ENCODE results near the gene ELMO1.
A peak's percentile ranks its signal among the peaks of the same experiment; 100 is the strongest.

Gene ELMO1

GRCh38 chr7:37304921-37305320 lies 143.7 kb downstream of the ELMO1 start:
- H3K14ac ChIP-seq (ENCODE audit: low read length) = no peak overlapping the region
- no peak overlapping the region for H2BK5ac ChIP-seq (ENCODE audit: low read depth, low read length, poor library complexity)
- no peak for DNase-seq
- H3K36me3 ChIP-seq (ENCODE audit: control insufficient read depth in 1 of 2, insufficient read depth in 2 of 2, low read length in 2 of 2) = peaks cover 0 to 13% of the 10 kb centered on the region in 2 experiments
- no peak overlapping the region for H2BK12ac ChIP-seq (ENCODE audit: low read length)
- no peak overlapping the region for H3K9ac ChIP-seq (ENCODE audit: low read length)
- H2BK120ac ChIP-seq (ENCODE audit: insufficient read depth, low read length, poor library complexity) = no peak overlapping the region
- H2AFZ ChIP-seq (ENCODE audit: insufficient read depth, low read length, poor library complexity) = no peak overlapping the region
- WGBS (ENCODE audit: extremely low coverage, insufficient coverage, insufficient read length) = no CpG with 5 or more reads among the region's 3 CpGs
- H3K9me3 ChIP-seq (ENCODE audit: insufficient read depth, low read depth, low read length) = no peaks in the 10 kb centered on the region
- H3K18ac ChIP-seq (ENCODE audit: low read length) = no peak overlapping the region
- H3K4ac ChIP-seq (ENCODE audit: low read depth, low read length) = no peak overlapping the region
- H3K4me2 ChIP-seq (ENCODE audit: low read length) = no peak overlapping the region
- H3K4me3 ChIP-seq (ENCODE audit: low read depth, low read length) = no peak overlapping the region
- H3K4me1 ChIP-seq (ENCODE audit: control insufficient read depth in 1 of 2, insufficient read depth in 2 of 2, low read length in 2 of 2) = no peaks in the 10 kb centered on the region
- no peaks in the 10 kb centered on the region for H3K27me3 ChIP-seq (ENCODE audit: insufficient read depth, low read length)
- H3K23ac ChIP-seq (ENCODE audit: low read length) = no peak overlapping the region
- H4K91ac ChIP-seq (ENCODE audit: low read depth, low read length) = no peak overlapping the region
- no peaks in the 10 kb centered on the region for H3K79me1 ChIP-seq (ENCODE audit: low read length)
- no peak overlapping the region for H4K8ac ChIP-seq (ENCODE audit: low read depth, low read length)
- no peak overlapping the region for H4K12ac ChIP-seq (ENCODE audit: low read depth, low read length)
- no peaks in the 10 kb centered on the region for H3K79me2 ChIP-seq (ENCODE audit: control insufficient read depth, insufficient read depth, low read length, poor library complexity)
- H2AK5ac ChIP-seq (ENCODE audit: low read length) = no peak overlapping the region
- H3K27ac ChIP-seq (ENCODE audit: low read depth, low read length) = no peak overlapping the region

DNA sequence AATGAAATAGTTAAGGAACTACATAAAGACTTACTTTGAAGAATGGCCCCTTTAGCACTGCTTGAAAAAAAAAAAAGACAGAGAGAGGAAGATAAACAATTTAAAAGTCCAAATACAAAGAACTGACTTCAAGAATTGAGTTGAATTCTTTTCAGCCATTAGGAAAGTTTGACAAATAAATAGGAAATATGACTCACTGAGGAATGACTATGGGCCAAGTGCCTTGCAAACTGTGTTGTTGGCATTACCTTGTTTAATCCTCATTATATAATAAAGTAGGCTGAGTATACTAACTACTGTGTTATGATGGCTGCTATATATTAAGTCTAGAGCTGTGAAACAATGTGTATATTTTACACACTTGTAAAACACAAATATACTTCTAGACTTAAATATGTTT lies 151.1 kb downstream of the ELMO1 start:
- H2BK120ac ChIP-seq (ENCODE audit: insufficient read depth, low read length, poor library complexity) = no peak overlapping the region
- DNase-seq = peak in 1 of 2 donors; percentile 26
- no peak overlapping the region for H4K91ac ChIP-seq (ENCODE audit: low read depth, low read length)
- no peak overlapping the region for H4K12ac ChIP-seq (ENCODE audit: low read depth, low read length)
- no peak overlapping the region for H2AK5ac ChIP-seq (ENCODE audit: low read length)
- no peaks in the 10 kb centered on the region for H3K79me1 ChIP-seq (ENCODE audit: low read length)
- H3K4me1 ChIP-seq (ENCODE audit: control insufficient read depth in 1 of 2, insufficient read depth in 2 of 2, low read length in 2 of 2) = no peaks in the 10 kb centered on the region
- no peak overlapping the region for H2AFZ ChIP-seq (ENCODE audit: insufficient read depth, low read length, poor library complexity)
- no peak overlapping the region for H3K27ac ChIP-seq (ENCODE audit: low read depth, low read length)
- no peaks in the 10 kb centered on the region for H3K27me3 ChIP-seq (ENCODE audit: insufficient read depth, low read length)
- H3K23ac ChIP-seq (ENCODE audit: low read length) = no peak overlapping the region
- peaks cover 0 to 5% of the 10 kb centered on the region in 2 experiments for H3K36me3 ChIP-seq (ENCODE audit: control insufficient read depth in 1 of 2, insufficient read depth in 2 of 2, low read length in 2 of 2)
- H3K14ac ChIP-seq (ENCODE audit: low read length) = no peak overlapping the region
- no peak overlapping the region for H2BK5ac ChIP-seq (ENCODE audit: low read depth, low read length, poor library complexity)
- H3K4me3 ChIP-seq (ENCODE audit: low read depth, low read length) = no peak overlapping the region
- no peak overlapping the region for H3K9ac ChIP-seq (ENCODE audit: low read length)
- H2BK12ac ChIP-seq (ENCODE audit: low read length) = no peak overlapping the region
- no peaks in the 10 kb centered on the region for H3K79me2 ChIP-seq (ENCODE audit: control insufficient read depth, insufficient read depth, low read length, poor library complexity)
- H4K8ac ChIP-seq (ENCODE audit: low read depth, low read length) = no peak overlapping the region
- no peak overlapping the region for H3K4me2 ChIP-seq (ENCODE audit: low read length)
- no peak overlapping the region for H3K18ac ChIP-seq (ENCODE audit: low read length)
- no peaks in the 10 kb centered on the region for H3K9me3 ChIP-seq (ENCODE audit: insufficient read depth, low read depth, low read length)
- H3K4ac ChIP-seq (ENCODE audit: low read depth, low read length) = no peak overlapping the region

GRCh38 chr7:37295401-37295800 lies 153.3 kb downstream of the ELMO1 start:
- Histone ChIP-seq H4K8ac (ENCODE audit: low read depth, low read length) (no peak overlapping the region), H3K18ac (ENCODE audit: low read length) (no peak overlapping the region), H3K4me2 (ENCODE audit: low read length) (no peak overlapping the region), H3K4me1 (ENCODE audit: control insufficient read depth in 1 of 2, insufficient read depth in 2 of 2, low read length in 2 of 2) (no peaks in the 10 kb centered on the region), H4K91ac (ENCODE audit: low read depth, low read length) (no peak overlapping the region), H3K14ac (ENCODE audit: low read length) (no peak overlapping the region), H3K4ac (ENCODE audit: low read depth, low read length) (no peak overlapping the region), H3K9me3 (ENCODE audit: insufficient read depth, low read depth, low read length) (no peaks in the 10 kb centered on the region), H3K36me3 (ENCODE audit: control insufficient read depth in 1 of 2, insufficient read depth in 2 of 2, low read length in 2 of 2) (no peaks in the 10 kb centered on the region), H2AK5ac (ENCODE audit: low read length) (no peak overlapping the region), H2BK12ac (ENCODE audit: low read length) (no peak overlapping the region), H2AFZ (ENCODE audit: insufficient read depth, low read length, poor library complexity) (no peak overlapping the region), H3K23ac (ENCODE audit: low read length) (no peak overlapping the region), H2BK5ac (ENCODE audit: low read depth, low read length, poor library complexity) (no peak overlapping the region), H3K79me1 (ENCODE audit: low read length) (no peaks in the 10 kb centered on the region), H3K27me3 (ENCODE audit: insufficient read depth, low read length) (no peaks in the 10 kb centered on the region), H2BK120ac (ENCODE audit: insufficient read depth, low read length, poor library complexity) (no peak overlapping the region), H3K27ac (ENCODE audit: low read depth, low read length) (no peak overlapping the region), H3K9ac (ENCODE audit: low read length) (no peak overlapping the region), H3K4me3 (ENCODE audit: low read depth, low read length) (no peak overlapping the region), H4K12ac (ENCODE audit: low read depth, low read length) (no peak overlapping the region), H3K79me2 (ENCODE audit: control insufficient read depth, insufficient read depth, low read length, poor library complexity) (no peaks in the 10 kb centered on the region)
- WGBS (ENCODE audit: extremely low coverage, insufficient coverage, insufficient read length) = no CpG with 5 or more reads among the region's 1 CpG
- DNase-seq = no peak

DNA sequence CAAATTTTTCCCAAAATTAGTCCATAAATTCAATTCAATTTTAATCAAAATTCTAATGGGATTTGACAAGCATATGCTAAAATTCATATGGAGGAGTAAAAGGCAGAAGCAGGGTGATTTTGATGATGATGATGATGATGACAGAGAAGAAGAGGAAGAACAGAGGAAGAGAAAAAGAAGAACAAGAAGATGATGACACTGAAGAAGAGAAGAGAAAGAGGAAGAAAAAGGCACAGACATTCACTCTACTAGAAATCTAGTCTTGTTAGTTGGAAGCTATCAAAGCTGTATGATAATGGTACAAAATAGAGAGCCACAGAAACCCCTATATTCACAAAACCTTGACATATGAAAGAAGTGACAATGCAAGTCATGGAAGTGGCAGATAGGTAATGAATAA lies 157.9 kb downstream of the ELMO1 start:
- Histone ChIP-seq H3K36me3 (ENCODE audit: control insufficient read depth in 1 of 2, insufficient read depth in 2 of 2, low read length in 2 of 2) (no peaks in the 10 kb centered on the region), H3K4ac (ENCODE audit: low read depth, low read length) (no peak overlapping the region), H3K14ac (ENCODE audit: low read length) (no peak overlapping the region), H2BK120ac (ENCODE audit: insufficient read depth, low read length, poor library complexity) (no peak overlapping the region), H4K91ac (ENCODE audit: low read depth, low read length) (no peak overlapping the region), H3K27ac (ENCODE audit: low read depth, low read length) (no peak overlapping the region), H3K4me3 (ENCODE audit: low read depth, low read length) (no peak overlapping the region), H4K8ac (ENCODE audit: low read depth, low read length) (no peak overlapping the region), H3K23ac (ENCODE audit: low read length) (no peak overlapping the region), H3K4me2 (ENCODE audit: low read length) (no peak overlapping the region), H2BK5ac (ENCODE audit: low read depth, low read length, poor library complexity) (no peak overlapping the region), H2BK12ac (ENCODE audit: low read length) (no peak overlapping the region), H3K9ac (ENCODE audit: low read length) (no peak overlapping the region), H3K79me2 (ENCODE audit: control insufficient read depth, insufficient read depth, low read length, poor library complexity) (peaks cover 1% of the 10 kb centered on the region), H3K18ac (ENCODE audit: low read length) (no peak overlapping the region), H3K4me1 (ENCODE audit: control insufficient read depth in 1 of 2, insufficient read depth in 2 of 2, low read length in 2 of 2) (peaks cover 5 to 8% of the 10 kb centered on the region in 2 experiments), H3K27me3 (ENCODE audit: insufficient read depth, low read length) (no peaks in the 10 kb centered on the region), H4K12ac (ENCODE audit: low read depth, low read length) (no peak overlapping the region), H2AK5ac (ENCODE audit: low read length) (no peak overlapping the region), H2AFZ (ENCODE audit: insufficient read depth, low read length, poor library complexity) (no peak overlapping the region), H3K79me1 (ENCODE audit: low read length) (no peaks in the 10 kb centered on the region), H3K9me3 (ENCODE audit: insufficient read depth, low read depth, low read length) (no peaks in the 10 kb centered on the region)
- DNase-seq = no peak

- no peak overlapping the region for H2AFZ ChIP-seq (ENCODE audit: insufficient read depth, low read length, poor library complexity)
- no peak overlapping the region for H3K9ac ChIP-seq (ENCODE audit: low read length)
- H2BK12ac ChIP-seq (ENCODE audit: low read length) = no peak overlapping the region
- H3K4ac ChIP-seq (ENCODE audit: low read depth, low read length) = no peak overlapping the region
- H3K79me2 ChIP-seq (ENCODE audit: control insufficient read depth, insufficient read depth, low read length, poor library complexity) = peaks cover 1% of the 10 kb centered on the region
- WGBS (ENCODE audit: extremely low coverage, insufficient coverage, insufficient read length) = no CpG with 5 or more reads among the region's 1 CpG
- no peak for DNase-seq
- H3K4me1 ChIP-seq (ENCODE audit: control insufficient read depth in 1 of 2, insufficient read depth in 2 of 2, low read length in 2 of 2) = peaks cover 13% of the 10 kb centered on the region in 2 experiments
- no peaks in the 10 kb centered on the region for H3K27me3 ChIP-seq (ENCODE audit: insufficient read depth, low read length)
- no peaks in the 10 kb centered on the region for H3K9me3 ChIP-seq (ENCODE audit: insufficient read depth, low read depth, low read length)
- no peak overlapping the region for H3K18ac ChIP-seq (ENCODE audit: low read length)
- no peak overlapping the region for H3K27ac ChIP-seq (ENCODE audit: low read depth, low read length)
- H3K79me1 ChIP-seq (ENCODE audit: low read length) = peaks cover 3% of the 10 kb centered on the region
- no peak overlapping the region for H2AK5ac ChIP-seq (ENCODE audit: low read length)
- H2BK120ac ChIP-seq (ENCODE audit: insufficient read depth, low read length, poor library complexity) = no peak overlapping the region
- H3K4me3 ChIP-seq (ENCODE audit: low read depth, low read length) = no peak overlapping the region
- no peak overlapping the region for H2BK5ac ChIP-seq (ENCODE audit: low read depth, low read length, poor library complexity)
- no peak overlapping the region for H3K4me2 ChIP-seq (ENCODE audit: low read length)
- no peaks in the 10 kb centered on the region for H3K36me3 ChIP-seq (ENCODE audit: control insufficient read depth in 1 of 2, insufficient read depth in 2 of 2, low read length in 2 of 2)
- H3K23ac ChIP-seq (ENCODE audit: low read length) = no peak overlapping the region
- H3K14ac ChIP-seq (ENCODE audit: low read length) = no peak overlapping the region
- H4K8ac ChIP-seq (ENCODE audit: low read depth, low read length) = no peak overlapping the region
- no peak overlapping the region for H4K91ac ChIP-seq (ENCODE audit: low read depth, low read length)
- H4K12ac ChIP-seq (ENCODE audit: low read depth, low read length) = no peak overlapping the region
Measured at GRCh38 chr7:37289781-37290180, 158.9 kb downstream of the ELMO1 start.

Measured in trophoblast cell (in vitro differentiated cells and primary cell).